ENCODE measurements around the gene TENM4. TPM values are rescaled to one million over a fixed set of nuclear protein-coding genes. Genes with fewer than 3 reads are reported as not detected.

TENM4 gene
- total and polyA plus RNA-seq, 2 of the 13 experiments (the other 11 are each of a cell fraction or from before 2014, with no cell fraction given), result not detected

DNA sequence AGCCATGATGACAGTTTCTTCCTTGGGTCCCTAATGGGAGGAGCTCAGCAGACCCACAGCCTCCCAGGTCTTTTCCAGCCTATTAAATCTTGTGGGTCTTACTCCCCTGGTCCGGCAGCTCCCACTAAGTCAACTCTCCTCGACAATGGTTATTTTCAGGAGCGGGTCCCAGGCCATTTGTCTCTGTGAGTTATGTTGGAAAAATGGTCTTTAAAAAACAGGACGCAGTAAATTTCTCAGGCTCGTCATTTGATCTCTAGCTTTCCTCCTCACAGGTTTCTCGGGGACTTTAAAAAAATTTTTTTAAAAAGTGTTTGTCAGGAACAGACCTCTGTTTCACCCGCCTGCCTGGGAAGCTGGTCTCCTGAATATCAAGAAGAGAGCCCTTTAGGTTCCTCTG, 468.7 kb downstream of the TENM4 start:
- CTCF ChIA-PET (ENCODE audit: low intra/inter-chr PET ratio, low total read pairs), result no interaction called here
- H3K9me3 ChIP-seq (ENCODE audit: low read length), result no peaks in the 10 kb centered on the region
- H3K27ac ChIP-seq (ENCODE audit: extremely low read length, insufficient read depth, low read length), result no peak overlapping the region
- DNase-seq (ENCODE audit: low spot score) (no peak), FAIRE-seq (no peak), ATAC-seq (no peak)
- intact Hi-C loops (cut with micrococcal nuclease; ENCODE audit: unreplicated experiment), result no loop called here
- WGBS (ENCODE audit: low lambda C conversion rate), result 6% methylated on average over 7 of the region's 7 CpGs
- H3K9ac ChIP-seq (ENCODE audit: insufficient read depth, low read depth, low read length), result no peak overlapping the region
- no peak overlapping the region for H2AFZ ChIP-seq (ENCODE audit: low read length)
- POLR2A ChIA-PET, result no interaction called here
- H3K4me2 ChIP-seq (ENCODE audit: low read depth, low read length), result no peak overlapping the region
- no peaks in the 10 kb centered on the region for H4K20me1 ChIP-seq (ENCODE audit: insufficient read depth, low read length)
- in situ Hi-C loops (cut with HindIII; ENCODE audit: extremely low pct_ligation_motif_present, low pct_unique_long_range_greater_than_20kb), result no loop called here
- no peaks in the 10 kb centered on the region for H3K27me3 ChIP-seq (ENCODE audit: control insufficient read depth in 1 of 2, insufficient read depth in 2 of 2, low read length in 2 of 2)
- H3K79me2 ChIP-seq (ENCODE audit: insufficient read depth, low read length), result no peaks in the 10 kb centered on the region
- no peaks in the 10 kb centered on the region for H3K4me1 ChIP-seq (ENCODE audit: insufficient read depth, low read length)
- BruUV-seq (replicated peaks), result no TSS peak
- H3K4me3 ChIP-seq (replicated peaks in 1 of 3; ENCODE audit: insufficient read depth in 1 of 3, low read depth in 2 of 3, low read length in 3 of 3), result no peak overlapping the region
- no peaks in the 10 kb centered on the region for H3K36me3 ChIP-seq (replicated peaks in 1 of 2; ENCODE audit: control insufficient read depth in 1 of 2, insufficient read depth in 2 of 2, low read length in 2 of 2)
- TF ChIP-seq ZNF646 (CRISPR knock-in tag; IDR thresholded peaks at IDR 0.05) (no peak), FOXA3 (CRISPR knock-in tag; IDR thresholded peaks at IDR 0.05) (no peak), ZBTB21 (CRISPR knock-in tag; IDR thresholded peaks at IDR 0.05) (no peak), ZNF552 (CRISPR knock-in tag; IDR thresholded peaks at IDR 0.05; ENCODE audit: borderline replicate concordance) (no peak), DMAP1 (CRISPR knock-in tag; IDR thresholded peaks at IDR 0.05) (no peak), ZNF382 (CRISPR knock-in tag; IDR thresholded peaks at IDR 0.05; ENCODE audit: borderline replicate concordance) (no peak), REL (CRISPR knock-in tag; conservative IDR thresholded peaks at IDR 0.05) (no peak), RXRB (CRISPR knock-in tag; IDR thresholded peaks at IDR 0.05; ENCODE audit: borderline replicate concordance) (no peak), WIZ (CRISPR knock-in tag; IDR thresholded peaks at IDR 0.05) (no peak), ZNF468 (CRISPR knock-in tag; IDR thresholded peaks at IDR 0.05) (no peak), NR2C2 (CRISPR knock-in tag; IDR thresholded peaks at IDR 0.05; ENCODE audit: borderline replicate concordance) (no peak), ZBTB1 (CRISPR knock-in tag; IDR thresholded peaks at IDR 0.05; ENCODE audit: borderline replicate concordance) (no peak)
- TF ChIP-seq, protein P1, sequence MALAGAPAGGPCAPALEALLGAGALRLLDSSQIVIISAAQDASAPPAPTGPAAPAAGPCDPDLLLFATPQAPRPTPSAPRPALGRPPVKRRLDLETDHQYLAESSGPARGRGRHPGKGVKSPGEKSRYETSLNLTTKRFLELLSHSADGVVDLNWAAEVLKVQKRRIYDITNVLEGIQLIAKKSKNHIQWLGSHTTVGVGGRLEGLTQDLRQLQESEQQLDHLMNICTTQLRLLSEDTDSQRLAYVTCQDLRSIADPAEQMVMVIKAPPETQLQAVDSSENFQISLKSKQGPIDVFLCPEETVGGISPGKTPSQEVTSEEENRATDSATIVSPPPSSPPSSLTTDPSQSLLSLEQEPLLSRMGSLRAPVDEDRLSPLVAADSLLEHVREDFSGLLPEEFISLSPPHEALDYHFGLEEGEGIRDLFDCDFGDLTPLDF (CRISPR knock-in tag; IDR thresholded peaks at IDR 0.05), result no peak
- TF ChIP-seq, protein P2, sequence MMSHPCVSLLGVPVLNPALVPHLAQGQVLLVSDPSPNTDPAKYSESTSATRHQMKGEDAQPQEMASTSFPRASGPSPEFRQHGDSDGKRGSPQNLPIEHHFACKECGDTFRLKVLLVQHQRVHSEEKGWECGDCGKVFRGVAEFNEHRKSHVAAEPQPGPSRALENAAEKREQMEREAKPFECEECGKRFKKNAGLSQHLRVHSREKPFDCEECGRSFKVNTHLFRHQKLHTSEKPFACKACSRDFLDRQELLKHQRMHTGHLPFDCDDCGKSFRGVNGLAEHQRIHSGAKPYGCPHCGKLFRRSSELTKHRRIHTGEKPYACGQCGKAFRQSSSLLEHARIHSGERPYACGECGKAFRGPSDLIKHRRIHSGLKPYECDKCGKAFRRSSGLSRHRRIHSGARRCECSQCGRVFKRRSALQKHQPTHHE (CRISPR knock-in tag; IDR thresholded peaks at IDR 0.05; ENCODE audit: borderline replicate concordance), result no peak

Data from HepG2 (cell line).